ENCODE measurements around the gene GCNT1.
"Not testable (repeated sequence)": the region's sequence is repeated elsewhere in the genome, so short reads cannot be mapped to it uniquely, and the experiment has no call there.

Gene GCNT1

GRCh38 chr9:76493496-76493895 lies 34.5 kb downstream of the GCNT1 start:
- DNase-seq, result not testable (repeated sequence)

- DNase-seq, result no peak
Observed at GRCh38 chr9:76500061-76500460, 41.1 kb downstream of the GCNT1 start.

GRCh38 chr9:76502746-76503145 lies 43.8 kb downstream of the GCNT1 start:
- no peak for DNase-seq

- no peak for DNase-seq
Observed at GRCh38 chr9:76510041-76510440, 51.1 kb downstream of the GCNT1 start.

- no peak for DNase-seq
Observed at GRCh38 chr9:76510446-76510845, 51.5 kb downstream of the GCNT1 start.

GRCh38 chr9:76512826-76513225 lies 53.8 kb downstream of the GCNT1 start:
- no peak for DNase-seq

- DNase-seq, result no peak
Observed at GRCh38 chr9:76516350-76516749, 57.4 kb downstream of the GCNT1 start.

GRCh38 chr9:76516871-76517270 lies 57.9 kb downstream of the GCNT1 start:
- no peak for DNase-seq

GRCh38 chr9:76519075-76519835 lies 60.3 kb downstream of the GCNT1 start:
- DNase-seq, result no peak

GRCh38 chr9:76521244-76521681 lies 62.3 kb downstream of the GCNT1 start:
- no peak for DNase-seq

GRCh38 chr9:76521906-76522305 lies 62.9 kb downstream of the GCNT1 start:
- no peak for DNase-seq

GRCh38 chr9:76523617-76524200 lies 64.7 kb downstream of the GCNT1 start:
- DNase-seq, result not testable (repeated sequence)

GRCh38 chr9:76525196-76525595 lies 66.2 kb downstream of the GCNT1 start:
- DNase-seq, result no peak

GRCh38 chr9:76526026-76526425 lies 67.0 kb downstream of the GCNT1 start:
- no peak for DNase-seq

- no peak for DNase-seq
Observed at GRCh38 chr9:76528056-76528455, 69.1 kb downstream of the GCNT1 start.

- DNase-seq, result no peak
Observed at GRCh38 chr9:76528642-76529190, 69.7 kb downstream of the GCNT1 start.

- no peak for DNase-seq
Observed at GRCh38 chr9:76529653-76530052, 70.7 kb downstream of the GCNT1 start.

GRCh38 chr9:76530458-76531110 lies 71.6 kb downstream of the GCNT1 start:
- no peak for DNase-seq

- DNase-seq, result no peak
Observed at GRCh38 chr9:76531231-76531780, 72.3 kb downstream of the GCNT1 start.

- not testable (repeated sequence) for DNase-seq
Observed at GRCh38 chr9:76532877-76533276, 73.9 kb downstream of the GCNT1 start.

- DNase-seq, result no peak
Observed at GRCh38 chr9:76534026-76534425, 75.0 kb downstream of the GCNT1 start.

GRCh38 chr9:76537150-76537646 lies 78.2 kb downstream of the GCNT1 start:
- DNase-seq, result no peak

GRCh38 chr9:76539180-76539579 lies 80.2 kb downstream of the GCNT1 start:
- DNase-seq, result no peak
